K562 (cell line): ENCODE results near the gene MFSD12. TPM values are rescaled to one million over a fixed set of nuclear protein-coding genes. Genes with fewer than 3 reads are reported as not detected.

Source experiments
- DDX20 ChIP-seq: fragments of 450-650 bp; IDR thresholded peaks from 2 replicates; pipeline ENCODE4 v1.6.1; 2016; ENCODE audit warnings: missing genetic modification characterization, low read depth, mild to moderate bottlenecking, missing compliant biosample characterization, moderate library complexity
- EWSR1 ChIP-seq: fragments of 450-650 bp; IDR thresholded peaks from 2 replicates; pipeline ENCODE4 v1.6.1; 2018; ENCODE audit warnings: borderline replicate concordance, mild to moderate bottlenecking, low read depth, moderate library complexity; ENCODE audit not compliant: partially characterized antibody
- FOXA1 ChIP-seq: fragments of 450-650 bp; IDR thresholded peaks from 2 replicates; pipeline ENCODE4 v1.6.1; 2016; ENCODE audit warnings: mild to moderate bottlenecking, borderline replicate concordance
- HNRNPUL1 ChIP-seq: fragments of 200-400 bp; formaldehyde crosslinking; IDR thresholded peaks from 2 replicates; pipeline ENCODE4 v1.6.1; 2017; ENCODE audit warnings: low read length
- KLF6 ChIP-seq: fragments of 250-450 bp; sonication (Bioruptor Pico); IDR thresholded peaks from 2 replicates; pipeline ENCODE4 v1.4.0; 2020; ENCODE audit warnings: mild to moderate bottlenecking, moderate library complexity, borderline replicate concordance
- MTA3 ChIP-seq: fragments of 450-650 bp; formaldehyde crosslinking; IDR thresholded peaks from 2 replicates; pipeline ENCODE4 v1.6.1; 2017; ENCODE audit warnings: mild to moderate bottlenecking, borderline replicate concordance
- NEUROD1 ChIP-seq: fragments of 150-350 bp; IDR thresholded peaks from 2 replicates; pipeline ENCODE4 v1.6.1; 2014; ENCODE audit warnings: borderline replicate concordance, low read length, low read depth; ENCODE audit not compliant: partially characterized antibody
- NRF1 ChIP-seq, 2 experiments: fragments of 450-650 bp; IDR thresholded peaks in 1 of 2; conservative IDR thresholded peaks in 1 of 2; 2 replicates each; pipeline ENCODE4 v1.6.1; 2014; ENCODE audit warnings: mild to moderate bottlenecking in 2 of 2
- RHOXF2B ChIP-seq: fragments of 250-450 bp; sonication (Bioruptor Pico); conservative IDR thresholded peaks from 2 replicates; pipeline ENCODE4 v1.5.1; 2021
- SAFB2 ChIP-seq: fragments of 200-400 bp; formaldehyde crosslinking; IDR thresholded peaks from 2 replicates; pipeline ENCODE4 v1.6.1; 2018; ENCODE audit warnings: borderline replicate concordance, low read length, low read depth, moderate library complexity; ENCODE audit not compliant: severe bottlenecking
- SMARCA4 ChIP-seq: fragments of 450-650 bp; IDR thresholded peaks from 2 replicates; pipeline ENCODE4 v1.6.1; 2016
- SRSF7 ChIP-seq: fragments of 200-400 bp; formaldehyde crosslinking; optimal IDR thresholded peaks from 2 replicates; pipeline ENCODE3; 2017; ENCODE audit warnings: mild to moderate bottlenecking, low read depth, low read length
- ZBTB7A ChIP-seq: IDR thresholded peaks from 2 replicates; pipeline ENCODE4 v1.6.1; 2011; ENCODE audit warnings: low read depth, mild to moderate bottlenecking, low read length, moderate library complexity, borderline replicate concordance; ENCODE audit not compliant: control insufficient read depth
- polyA plus RNA-seq, 8 experiments: library from polyadenylated mRNA; depleted of rRNA in 4 of 8; stranded (reverse) in 5 of 8; unstranded in 3 of 8; fragments of >200 nt; fragmentation: Nextera tagmentation in 2 of 8; fragmentation: Illumina TruSeq in 1 of 8; extraction: Ambion mirVana in 2 of 8; extraction: Trizol in 1 of 8; gene quantifications; 2 replicates each; pipeline versions ENCODE4 v1.2.1 to v1.2.3, GENCODE V29; 2011 to 2014; ENCODE audit warnings: inconsistent platforms in 1 of 8, missing spikeins in 1 of 8
- total RNA-seq, 7 experiments: library from RNA; depleted of rRNA in 6 of 7; stranded (reverse); fragments of >200 nt in 6 of 7; fragmentation: Illumina TruSeq in 2 of 7; extraction: Trizol in 2 of 7; gene quantifications; 2 replicates each; pipeline versions ENCODE4 v1.2.1 to v1.2.3, GENCODE V29; 2011 to 2021; ENCODE audit warnings: low replicate concordance in 1 of 7
- TF ChIP-seq, protein P1 (sequence below): fragments of 250-450 bp; sonication (Bioruptor Pico); IDR thresholded peaks from 2 replicates; pipeline ENCODE4 v1.8.0; 2021; ENCODE audit warnings: borderline replicate concordance, mild to moderate bottlenecking, moderate library complexity; ENCODE audit not compliant: poor library complexity, severe bottlenecking
- TF ChIP-seq, protein P2 (sequence below), 2 experiments: IDR thresholded peaks in 1 of 2; conservative IDR thresholded peaks in 1 of 2; 2 replicates each; pipeline ENCODE4 v1.6.1; 2016; ENCODE audit warnings: low read depth in 2 of 2, mild to moderate bottlenecking in 1 of 2, missing compliant biosample characterization in 1 of 2, missing genetic modification characterization in 1 of 2, moderate library complexity in 1 of 2
- TF ChIP-seq, protein P3 (sequence below): sonication (generic); formaldehyde crosslinking; IDR thresholded peaks from 2 replicates; pipeline ENCODE4 v1.8.1; 2022; ENCODE audit warnings: missing genetic modification reagents
- TF ChIP-seq, protein P4 (sequence below): fragments of 450-650 bp; IDR thresholded peaks from one replicate; pipeline ENCODE4 v1.6.1; 2018; ENCODE audit warnings: mild to moderate bottlenecking, moderate library complexity; ENCODE audit not compliant: partially characterized antibody
- TF ChIP-seq, protein P5 (sequence below): fragments of 250-450 bp; sonication (Bioruptor Pico); IDR thresholded peaks from 2 replicates; pipeline ENCODE4 v1.4.0; 2020; ENCODE audit warnings: mild to moderate bottlenecking, moderate library complexity

Gene MFSD12
- total and polyA plus RNA-seq, 9 of the 15 experiments (the other 6 are each of a cell fraction or from before 2014, with no cell fraction given), result 0.69 to 112 (median 31.8) TPM

DNA sequence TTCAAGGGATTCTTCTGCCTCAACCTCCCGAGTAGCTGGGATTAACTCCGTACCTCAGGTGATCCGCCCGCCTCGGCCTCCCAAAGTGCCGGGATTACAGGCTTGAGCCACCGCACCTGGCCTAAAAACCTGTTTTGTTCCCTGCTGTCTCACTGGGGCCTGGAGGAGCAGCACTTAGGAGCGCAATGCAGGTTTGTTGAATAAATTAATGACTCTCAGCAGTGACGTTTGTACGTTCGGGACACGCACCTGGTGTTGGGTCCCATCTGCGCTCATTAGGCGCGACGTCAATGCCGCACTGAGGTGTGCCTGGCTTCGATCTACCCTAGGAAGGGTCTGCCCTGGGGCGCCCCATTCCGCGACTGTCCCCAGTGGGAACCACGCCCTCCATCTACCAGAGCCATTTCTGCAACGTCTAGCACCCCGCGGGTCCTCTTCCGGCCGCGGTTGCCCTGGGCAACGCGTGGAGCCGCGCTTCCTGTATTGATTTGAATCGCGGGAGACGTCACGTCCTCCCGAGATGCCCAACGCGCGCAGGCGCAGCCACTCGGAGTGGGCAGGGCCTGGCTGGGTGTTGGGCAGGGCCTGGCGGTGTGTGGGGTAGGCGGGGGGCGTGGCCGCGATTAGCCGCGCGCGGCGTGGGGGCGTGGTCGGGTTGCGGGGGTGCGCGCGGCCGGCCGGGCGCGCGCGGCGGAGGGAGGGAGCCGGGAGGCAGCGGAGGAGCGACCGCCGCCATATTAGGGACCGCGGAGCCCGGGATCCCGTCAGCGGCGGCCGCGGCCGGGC, 51.6 kb downstream of the MFSD12 start, which contains the start of gene FZR1 (continued):
- TF ChIP-seq, protein P1, sequence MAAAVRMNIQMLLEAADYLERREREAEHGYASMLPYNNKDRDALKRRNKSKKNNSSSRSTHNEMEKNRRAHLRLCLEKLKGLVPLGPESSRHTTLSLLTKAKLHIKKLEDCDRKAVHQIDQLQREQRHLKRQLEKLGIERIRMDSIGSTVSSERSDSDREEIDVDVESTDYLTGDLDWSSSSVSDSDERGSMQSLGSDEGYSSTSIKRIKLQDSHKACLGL, result no peak
- TF ChIP-seq, protein P2, sequence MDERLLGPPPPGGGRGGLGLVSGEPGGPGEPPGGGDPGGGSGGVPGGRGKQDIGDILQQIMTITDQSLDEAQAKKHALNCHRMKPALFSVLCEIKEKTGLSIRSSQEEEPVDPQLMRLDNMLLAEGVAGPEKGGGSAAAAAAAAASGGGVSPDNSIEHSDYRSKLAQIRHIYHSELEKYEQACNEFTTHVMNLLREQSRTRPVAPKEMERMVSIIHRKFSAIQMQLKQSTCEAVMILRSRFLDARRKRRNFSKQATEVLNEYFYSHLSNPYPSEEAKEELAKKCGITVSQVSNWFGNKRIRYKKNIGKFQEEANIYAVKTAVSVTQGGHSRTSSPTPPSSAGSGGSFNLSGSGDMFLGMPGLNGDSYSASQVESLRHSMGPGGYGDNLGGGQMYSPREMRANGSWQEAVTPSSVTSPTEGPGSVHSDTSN (CRISPR knock-in tag; IDR thresholded peaks at IDR 0.05; ENCODE audit: low read depth), result no peak
- TF ChIP-seq, protein P2 (tag; conservative IDR thresholded peaks at IDR 0.05; ENCODE audit: low read depth), result no peak
- TF ChIP-seq EWSR1 (no peak), RHOXF2B (CRISPR knock-in tag) (no peak), NEUROD1 (peak; percentile 69), KLF6 (CRISPR knock-in tag) (peak; percentile 51; the same call in 1 of the 2 replicates), SMARCA4 (no peak), SAFB2 (no peak), SRSF7 (no peak), ZBTB7A (peak; percentile 41; the same call in 1 of the 2 replicates), NRF1 (conservative IDR thresholded peaks at IDR 0.05 in 1 of 2, IDR thresholded peaks at IDR 0.05 in 1 of 2) (peak; percentile 98), HNRNPUL1 (no peak), FOXA1 (no peak), DDX20 (tag) (no peak), MTA3 (peak; percentile 69; the same call in 1 of the 2 replicates)
- TF ChIP-seq, protein P3, sequence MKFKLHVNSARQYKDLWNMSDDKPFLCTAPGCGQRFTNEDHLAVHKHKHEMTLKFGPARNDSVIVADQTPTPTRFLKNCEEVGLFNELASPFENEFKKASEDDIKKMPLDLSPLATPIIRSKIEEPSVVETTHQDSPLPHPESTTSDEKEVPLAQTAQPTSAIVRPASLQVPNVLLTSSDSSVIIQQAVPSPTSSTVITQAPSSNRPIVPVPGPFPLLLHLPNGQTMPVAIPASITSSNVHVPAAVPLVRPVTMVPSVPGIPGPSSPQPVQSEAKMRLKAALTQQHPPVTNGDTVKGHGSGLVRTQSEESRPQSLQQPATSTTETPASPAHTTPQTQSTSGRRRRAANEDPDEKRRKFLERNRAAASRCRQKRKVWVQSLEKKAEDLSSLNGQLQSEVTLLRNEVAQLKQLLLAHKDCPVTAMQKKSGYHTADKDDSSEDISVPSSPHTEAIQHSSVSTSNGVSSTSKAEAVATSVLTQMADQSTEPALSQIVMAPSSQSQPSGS, result no peak
- TF ChIP-seq, protein P4, sequence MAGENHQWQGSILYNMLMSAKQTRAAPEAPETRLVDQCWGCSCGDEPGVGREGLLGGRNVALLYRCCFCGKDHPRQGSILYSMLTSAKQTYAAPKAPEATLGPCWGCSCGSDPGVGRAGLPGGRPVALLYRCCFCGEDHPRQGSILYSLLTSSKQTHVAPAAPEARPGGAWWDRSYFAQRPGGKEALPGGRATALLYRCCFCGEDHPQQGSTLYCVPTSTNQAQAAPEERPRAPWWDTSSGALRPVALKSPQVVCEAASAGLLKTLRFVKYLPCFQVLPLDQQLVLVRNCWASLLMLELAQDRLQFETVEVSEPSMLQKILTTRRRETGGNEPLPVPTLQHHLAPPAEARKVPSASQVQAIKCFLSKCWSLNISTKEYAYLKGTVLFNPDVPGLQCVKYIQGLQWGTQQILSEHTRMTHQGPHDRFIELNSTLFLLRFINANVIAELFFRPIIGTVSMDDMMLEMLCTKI, result no peak
- TF ChIP-seq, protein P5, sequence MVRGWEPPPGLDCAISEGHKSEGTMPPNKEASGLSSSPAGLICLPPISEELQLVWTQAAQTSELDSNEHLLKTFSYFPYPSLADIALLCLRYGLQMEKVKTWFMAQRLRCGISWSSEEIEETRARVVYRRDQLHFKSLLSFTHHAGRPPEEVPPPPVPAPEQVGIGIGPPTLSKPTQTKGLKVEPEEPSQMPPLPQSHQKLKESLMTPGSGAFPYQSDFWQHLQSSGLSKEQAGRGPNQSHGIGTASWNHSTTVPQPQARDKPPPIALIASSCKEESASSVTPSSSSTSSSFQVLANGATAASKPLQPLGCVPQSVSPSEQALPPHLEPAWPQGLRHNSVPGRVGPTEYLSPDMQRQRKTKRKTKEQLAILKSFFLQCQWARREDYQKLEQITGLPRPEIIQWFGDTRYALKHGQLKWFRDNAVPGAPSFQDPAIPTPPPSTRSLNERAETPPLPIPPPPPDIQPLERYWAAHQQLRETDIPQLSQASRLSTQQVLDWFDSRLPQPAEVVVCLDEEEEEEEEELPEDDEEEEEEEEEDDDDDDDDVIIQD (CRISPR knock-in tag), result no peak
